HG02588 (cell line): ENCODE data around the gene TINCR.
"Not testable (repeated sequence)": the region's sequence is repeated elsewhere in the genome, so short reads cannot be mapped to it uniquely, and the experiment has no call there.

ENCODE experiments used
- ATAC-seq: cut with Tn5 transposase; IDR thresholded peaks from one replicate; pipeline ENCODE4 v1.9.1; 2021; ENCODE audit warnings: mild to moderate bottlenecking, moderate library complexity; ENCODE audit not compliant: unreplicated experiment

The TINCR gene

DNA sequence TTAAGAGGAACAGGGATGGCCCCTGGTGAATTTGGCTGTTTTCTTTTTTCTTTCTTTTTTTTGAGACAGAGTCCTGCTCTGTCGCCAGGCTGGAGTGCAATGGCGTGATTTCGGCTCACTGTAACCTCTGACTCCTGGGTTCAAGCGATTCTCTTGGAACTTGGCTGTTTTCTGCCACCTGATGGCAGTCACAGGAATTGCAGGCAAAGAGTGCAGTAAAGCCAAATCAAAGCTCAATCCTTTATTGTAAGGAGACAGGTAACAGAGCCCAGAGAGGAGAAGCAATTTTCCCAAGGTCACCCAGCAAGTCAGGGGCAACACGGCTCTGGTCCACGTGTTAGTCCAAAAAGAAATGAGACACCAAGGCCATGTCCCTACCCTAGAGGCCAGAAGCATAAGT, 6.2 kb downstream of the TINCR start:
- no peak for ATAC-seq

DNA sequence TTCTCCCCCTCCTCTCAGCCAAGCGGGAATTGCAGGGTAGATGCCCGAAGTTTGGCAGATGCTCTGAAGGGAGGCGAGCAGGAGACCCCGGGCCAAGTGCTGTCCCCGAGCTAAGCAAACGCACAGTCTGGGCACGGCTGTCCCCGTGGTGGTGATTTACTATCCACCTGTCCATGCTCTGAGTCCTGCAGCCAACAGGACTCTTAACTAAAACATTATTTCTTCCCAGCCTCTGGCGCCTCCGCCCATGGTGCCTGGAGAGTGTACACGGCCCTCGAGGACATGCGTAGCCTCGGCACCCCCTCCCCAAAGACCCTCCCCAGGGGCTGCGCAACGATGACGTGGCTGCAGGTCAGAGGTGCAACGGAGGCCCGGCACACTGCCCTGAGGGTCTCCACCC, 7.6 kb downstream of the TINCR start:
- ATAC-seq: no peak

DNA sequence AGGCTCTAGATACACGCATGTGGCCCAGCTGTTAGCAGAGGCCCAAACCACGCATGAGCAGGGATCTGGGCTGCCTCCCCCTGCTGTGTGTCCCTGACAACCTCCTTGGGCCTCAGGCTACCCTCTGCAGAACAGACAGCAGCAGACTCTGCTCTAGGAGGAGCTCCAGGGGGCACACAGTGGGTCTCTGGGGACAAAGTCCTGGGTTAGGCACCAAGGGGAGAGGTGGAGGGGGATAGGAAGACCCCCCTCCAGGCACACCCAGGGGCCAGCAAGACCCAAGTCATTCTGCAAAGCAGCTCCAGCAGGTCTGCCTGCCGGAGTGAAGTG, 8.0 kb downstream of the TINCR start:
- ATAC-seq: no peak

DNA sequence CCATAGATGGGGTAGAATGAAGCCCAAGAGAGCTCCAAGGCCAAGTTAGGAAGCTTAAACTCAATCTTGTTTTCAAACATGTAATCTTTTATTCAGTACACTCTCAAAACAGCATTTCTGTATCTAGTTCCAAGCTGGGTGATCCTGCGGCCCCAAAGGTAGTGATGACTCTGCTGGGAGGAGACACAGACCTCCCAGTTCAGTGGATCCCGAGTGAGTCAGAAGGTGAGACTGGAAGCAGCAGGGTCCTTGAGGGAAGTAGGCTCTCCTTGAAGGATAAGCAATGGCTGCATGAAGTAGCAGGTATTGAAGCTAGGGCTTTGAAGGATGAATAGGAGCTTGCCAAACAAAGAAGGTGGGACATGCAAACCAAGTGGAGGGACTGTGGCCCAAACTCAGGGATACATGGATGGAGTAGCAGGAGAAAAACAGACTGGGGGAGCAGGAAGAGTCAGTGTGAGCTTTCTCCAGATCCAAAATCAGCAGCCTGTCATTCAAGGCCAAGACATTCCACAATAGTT, 9.6 kb downstream of the TINCR start:
- no peak for ATAC-seq

DNA sequence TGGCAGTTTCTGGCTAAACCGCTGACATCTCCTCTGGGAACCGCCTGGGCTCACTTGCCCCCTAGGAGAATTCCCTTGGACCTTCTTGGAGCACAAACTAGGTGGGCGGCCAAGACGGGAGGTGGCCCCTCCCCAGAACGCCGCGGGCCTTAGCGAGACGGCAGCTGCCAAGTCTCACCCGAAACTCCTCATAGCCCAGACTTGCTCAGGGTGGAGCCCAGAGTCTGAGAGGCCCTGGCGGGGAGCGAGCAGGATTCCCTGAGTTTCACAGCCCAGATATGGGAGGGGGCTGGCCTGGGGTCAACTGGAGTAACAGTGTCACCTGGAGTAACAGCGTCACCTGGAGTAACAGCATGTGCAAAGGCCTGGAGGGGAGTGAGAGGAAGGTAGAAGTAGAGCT, 10.1 kb downstream of the TINCR start:
- no peak for ATAC-seq

DNA sequence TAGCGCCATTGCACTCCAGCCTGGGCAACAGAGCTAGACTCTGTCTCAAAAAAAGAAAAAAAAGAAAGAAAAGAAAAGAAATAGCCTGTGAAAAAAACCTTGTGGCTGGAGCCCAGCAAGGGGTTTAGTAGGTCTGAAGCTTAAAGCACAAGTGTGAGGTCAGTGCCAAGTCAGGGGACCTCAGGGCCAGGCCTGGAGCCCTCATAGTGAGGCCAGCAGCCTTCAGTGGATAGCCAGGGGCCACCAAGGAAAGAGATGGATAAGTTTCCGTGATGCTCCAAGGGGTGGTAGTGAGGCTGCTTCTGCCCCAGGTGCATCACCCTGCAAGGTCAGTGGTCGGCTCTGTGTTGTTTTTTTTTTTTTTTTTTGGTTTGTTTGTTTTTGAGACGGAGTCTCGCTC, 12.9 kb downstream of the TINCR start:
- ATAC-seq: no peak

DNA sequence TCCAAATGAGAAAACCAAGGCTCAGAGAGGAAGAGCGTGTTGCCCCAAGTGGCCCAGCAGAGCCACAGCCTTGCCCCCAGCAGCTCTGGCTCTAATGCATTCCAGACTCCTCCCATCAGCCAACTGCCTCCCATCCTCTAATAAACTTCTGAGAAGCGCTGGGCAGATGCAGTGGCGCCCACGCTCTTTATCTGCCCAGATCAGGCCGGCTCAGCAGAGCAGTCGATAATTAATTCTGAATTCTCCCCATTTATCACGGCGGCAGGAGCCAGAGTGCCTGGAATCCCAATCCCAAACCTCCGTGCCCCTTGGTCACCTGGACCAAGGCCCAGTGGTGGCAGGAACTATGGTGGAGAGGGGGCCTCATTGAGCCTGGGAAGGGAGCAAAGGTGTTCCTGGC, 13.9 kb downstream of the TINCR start:
- no peak for ATAC-seq

DNA sequence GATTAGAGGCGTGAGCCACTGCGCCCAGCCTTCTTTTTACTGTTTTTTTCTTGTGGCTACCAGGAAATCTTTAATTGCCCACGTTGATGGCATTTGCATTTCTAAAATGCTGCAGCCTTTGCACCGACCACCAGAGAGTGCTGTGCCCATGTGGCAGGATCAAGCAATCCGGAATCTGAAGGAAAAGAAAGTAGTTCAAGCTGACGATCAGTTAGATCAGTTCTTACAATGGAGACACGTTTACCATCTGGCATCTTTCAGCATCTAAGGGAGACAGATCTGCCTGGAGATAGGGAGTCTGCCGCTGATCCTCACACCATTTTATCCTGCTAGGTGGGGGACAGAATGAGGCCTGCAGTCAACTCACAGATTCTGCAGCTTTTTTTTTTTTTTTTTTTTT, 19.9 kb downstream of the TINCR start:
- ATAC-seq: no peak

DNA sequence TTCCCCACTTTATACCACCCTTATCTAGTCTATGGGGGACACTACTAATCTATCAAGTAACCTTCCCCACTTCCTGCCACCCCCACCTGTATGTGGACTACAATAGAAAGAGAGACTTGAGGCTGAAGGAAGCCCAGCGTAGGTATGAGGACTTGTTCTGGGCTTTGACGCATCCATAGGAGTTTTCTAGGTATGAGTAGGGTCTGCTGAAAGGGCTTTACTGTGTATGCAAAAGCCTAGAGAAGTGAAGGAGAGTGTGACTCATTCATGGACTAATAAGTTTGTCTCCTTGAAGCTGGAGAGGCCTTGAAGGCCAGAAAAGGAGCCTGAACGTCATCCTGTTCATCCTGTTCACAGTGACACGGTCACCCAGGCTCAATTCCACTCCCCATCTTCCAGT, 21.8 kb downstream of the TINCR start:
- no peak for ATAC-seq

DNA sequence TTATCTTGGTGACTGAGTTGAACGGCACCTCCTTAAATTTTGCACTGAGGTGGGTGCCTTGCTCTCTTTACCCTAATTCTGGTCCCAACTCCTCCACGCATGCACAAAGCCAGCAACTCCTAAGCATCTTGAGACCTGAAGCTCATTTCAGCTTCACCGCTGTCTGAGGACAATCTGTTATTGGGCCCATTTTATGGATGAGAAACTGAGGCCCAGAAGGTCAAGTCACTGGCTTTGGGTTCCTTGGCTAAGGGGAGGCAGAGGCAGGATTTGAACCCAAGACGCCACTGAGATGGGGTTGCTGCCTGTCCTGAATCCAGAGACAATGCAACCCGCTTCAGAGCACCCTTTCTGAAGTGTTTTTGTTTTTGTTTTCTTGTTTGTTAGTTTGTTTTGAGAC, 22.7 kb downstream of the TINCR start:
- no peak for ATAC-seq

DNA sequence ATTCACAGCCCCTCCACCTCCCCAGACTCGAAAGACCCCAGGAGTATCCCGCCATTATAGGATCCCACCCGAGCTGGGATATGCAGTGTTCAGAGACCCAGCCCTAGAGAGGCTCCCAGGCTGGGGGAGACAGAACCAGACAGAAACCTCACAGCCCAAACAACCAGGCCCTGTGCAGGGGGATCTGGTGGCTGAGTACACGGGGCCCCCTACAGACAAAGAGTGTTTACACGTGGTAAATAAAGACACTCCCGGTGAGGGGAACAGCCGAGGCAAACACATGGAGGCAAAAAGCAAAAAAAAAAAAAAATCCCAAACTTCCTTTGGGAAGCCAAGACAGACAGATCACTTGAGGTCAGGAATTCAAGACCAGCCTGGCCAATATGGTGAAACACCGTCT, 25.1 kb downstream of the TINCR start:
- ATAC-seq: no peak

DNA sequence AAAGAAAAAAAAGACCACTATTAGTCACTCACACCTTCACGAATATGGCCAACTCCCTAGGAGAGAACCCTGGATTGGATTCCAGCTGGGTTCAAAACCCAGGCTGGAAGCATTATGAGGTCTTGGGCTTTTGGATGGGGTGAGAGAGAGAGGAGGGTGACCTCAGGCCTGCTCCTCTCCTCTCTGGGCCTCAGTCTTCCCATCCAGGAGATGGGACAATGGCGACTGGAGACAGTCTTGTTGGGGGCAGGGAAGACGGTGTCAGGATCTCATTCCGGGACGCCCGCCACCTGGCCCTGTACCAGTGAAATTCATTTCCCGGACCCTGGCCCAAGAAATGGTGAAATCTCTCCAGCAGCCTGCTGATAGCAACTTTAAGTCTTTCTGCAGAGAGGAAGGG, 26.3 kb downstream of the TINCR start:
- ATAC-seq: no peak

DNA sequence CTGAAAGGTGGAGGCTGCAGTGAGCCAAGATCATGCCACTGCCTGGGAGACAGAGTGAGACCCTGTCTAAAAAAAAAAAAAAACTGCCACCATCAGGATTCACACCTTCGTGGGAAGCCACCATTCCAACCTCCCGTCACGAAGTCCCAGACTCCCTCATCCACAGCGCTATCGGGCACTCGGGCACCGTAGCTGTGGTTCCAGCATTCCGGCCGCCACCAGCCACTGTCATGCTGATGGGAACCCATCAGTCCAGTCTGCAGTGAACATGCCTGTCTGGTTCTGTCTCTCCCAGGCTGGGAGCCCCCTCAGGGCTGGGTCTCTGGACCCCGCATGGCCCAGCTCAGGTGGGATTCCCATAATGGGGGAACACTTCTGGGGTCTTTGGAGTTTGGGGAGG, 27.5 kb downstream of the TINCR start:
- no peak for ATAC-seq

DNA sequence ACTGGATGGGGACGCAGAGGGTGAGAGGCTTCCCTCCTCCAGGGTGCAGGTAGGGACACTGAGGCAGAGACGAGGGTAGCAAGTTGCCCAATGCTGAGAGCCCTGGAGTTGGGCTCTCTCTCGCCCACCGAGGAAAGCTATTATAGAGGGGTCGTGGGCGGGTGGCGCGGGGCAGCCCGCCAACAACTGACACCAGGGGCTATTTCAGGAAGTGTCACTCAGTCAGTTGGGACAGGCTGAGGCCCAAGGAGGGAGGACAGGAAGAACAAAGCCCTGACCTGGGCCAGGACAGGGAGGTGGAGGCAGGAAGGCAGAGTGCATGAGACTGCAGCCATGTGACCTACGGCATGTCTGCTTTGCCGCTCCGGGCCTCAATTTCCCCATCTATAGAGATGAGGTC, 29.9 kb downstream of the TINCR start:
- ATAC-seq: no peak

DNA sequence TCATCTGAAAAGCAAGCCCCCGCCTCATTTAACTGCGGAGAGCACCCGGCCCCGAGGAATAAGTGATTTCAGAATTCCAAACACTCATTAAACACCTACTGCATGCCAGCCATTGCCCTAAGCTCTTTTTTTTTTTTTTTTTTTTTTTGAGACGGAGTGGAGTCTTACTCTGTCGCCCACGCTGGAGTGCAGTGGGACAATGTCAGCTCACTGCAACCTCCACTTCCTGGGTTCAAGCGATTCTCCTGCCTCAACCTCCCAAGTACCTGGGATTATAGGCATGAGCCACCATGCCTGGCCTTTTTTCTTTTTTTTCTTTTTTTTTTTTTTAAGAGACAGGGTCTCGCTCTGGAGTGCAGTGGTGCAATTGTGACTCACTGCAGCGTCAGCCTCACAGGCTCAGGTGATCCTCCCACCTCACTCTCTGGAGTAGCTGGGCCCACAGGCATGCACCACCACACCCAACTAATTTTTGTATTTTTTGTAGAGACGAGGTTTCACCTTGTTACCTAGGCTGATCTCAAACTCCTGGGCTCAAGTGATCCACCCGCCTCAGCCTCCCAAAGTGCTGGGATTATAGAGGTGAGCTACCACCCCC, 30.7 kb downstream of the TINCR start:
- not testable (repeated sequence) for ATAC-seq

DNA sequence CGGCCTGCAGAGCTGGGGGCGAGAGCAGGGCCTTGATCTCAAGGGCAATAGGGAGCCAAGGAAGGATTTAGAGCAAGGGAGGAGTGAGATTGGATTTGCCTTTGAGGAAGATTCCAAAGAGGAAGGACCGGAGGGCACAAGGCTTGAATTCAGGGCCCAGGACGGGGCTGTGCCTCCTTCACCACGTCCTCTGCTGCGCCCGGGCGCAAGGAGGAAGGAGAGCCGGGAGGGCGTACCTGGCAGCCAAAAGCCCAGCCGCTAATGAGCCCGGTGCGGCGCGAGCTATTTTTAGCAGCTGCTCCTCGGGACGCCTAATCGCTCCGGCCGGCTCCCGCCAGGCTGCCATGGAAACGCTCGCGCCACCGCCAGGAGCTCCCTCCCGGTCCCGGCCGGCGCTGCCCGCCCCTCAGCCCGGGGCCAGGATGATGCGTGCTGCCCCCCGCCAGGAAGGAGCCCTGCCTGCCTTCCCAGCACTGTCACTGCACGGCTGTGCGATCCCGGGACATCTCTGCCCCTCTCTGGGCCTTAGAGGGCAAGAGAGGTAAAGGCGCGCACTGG, 31.3 kb downstream of the TINCR start:
- ATAC-seq: no peak

DNA sequence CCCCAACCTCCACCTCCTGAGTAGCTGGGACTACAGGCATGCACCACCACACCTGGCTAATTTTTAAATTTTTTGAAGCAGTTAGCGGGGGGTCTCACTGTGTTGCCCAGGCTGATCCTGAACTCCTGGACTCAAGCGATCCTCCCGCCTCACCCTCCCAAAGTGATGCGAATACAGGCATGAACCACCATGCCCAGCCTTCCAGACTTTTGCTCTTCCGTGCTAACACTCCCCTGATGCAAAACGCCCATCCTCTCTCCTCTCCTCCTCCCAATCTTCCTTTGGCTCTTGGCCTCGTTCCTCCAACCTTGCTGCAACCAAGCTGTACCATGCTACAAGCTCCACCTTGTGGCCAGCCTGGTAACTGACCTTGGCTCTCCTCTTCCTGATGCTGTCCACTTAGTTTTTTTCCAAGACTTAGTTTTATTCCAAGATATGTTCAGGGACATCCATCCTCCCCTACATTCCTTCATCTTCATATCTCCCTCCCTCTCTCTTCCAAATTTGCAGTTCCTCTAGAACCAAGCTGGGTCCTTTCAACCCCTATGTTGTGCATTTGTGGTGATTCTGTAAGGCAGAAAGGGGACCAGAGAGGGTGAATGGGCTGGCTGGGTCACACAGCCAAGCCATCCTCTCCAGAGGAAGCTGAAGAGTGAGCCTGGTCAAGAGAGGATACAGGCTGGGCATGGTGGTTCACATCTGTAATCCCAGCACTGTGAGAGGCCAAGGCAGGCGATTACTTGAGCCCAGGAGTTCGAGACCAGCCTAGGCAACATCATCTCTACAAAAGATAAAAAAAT, 32.8 kb downstream of the TINCR start:
- no peak for ATAC-seq

DNA sequence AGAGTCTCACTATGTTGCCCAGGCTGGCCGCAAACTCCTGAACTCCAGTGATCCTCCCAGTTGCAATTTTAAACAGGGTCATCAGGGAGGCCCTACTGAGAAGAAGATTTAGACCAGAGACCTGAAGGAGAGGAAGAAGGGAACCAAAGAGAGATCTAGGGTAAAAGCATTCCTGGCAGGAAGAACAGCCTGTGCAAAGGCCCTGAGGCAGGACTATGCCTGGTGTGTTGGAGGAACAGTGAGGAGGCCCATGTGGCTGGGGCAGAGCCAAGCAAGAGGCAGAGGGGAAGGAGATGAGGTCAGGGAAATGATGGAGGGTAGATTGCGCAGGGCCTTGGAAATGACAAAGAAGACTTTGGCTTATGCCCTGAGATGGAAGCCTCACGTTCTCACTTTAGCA, 34.5 kb downstream of the TINCR start:
- no peak for ATAC-seq

DNA sequence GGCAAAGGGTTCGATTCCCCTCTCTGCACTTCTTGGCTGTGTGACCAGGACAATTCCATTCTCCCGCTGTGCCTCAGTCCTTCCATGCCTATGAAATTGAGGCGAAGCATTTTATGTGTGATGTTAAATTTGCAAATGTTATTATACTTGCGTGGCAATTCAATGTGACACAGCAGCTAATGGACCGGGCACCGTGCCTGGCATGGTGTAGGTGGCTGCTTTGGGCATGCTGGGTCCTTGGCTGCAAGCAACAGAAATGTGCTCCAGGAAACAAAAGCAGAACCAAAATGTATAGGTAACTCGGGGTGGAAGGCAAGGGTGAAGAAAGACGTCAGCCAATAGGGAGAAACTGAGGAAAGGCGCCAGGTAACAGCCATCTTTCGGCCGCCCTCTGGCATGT, 37.1 kb downstream of the TINCR start:
- no peak for ATAC-seq

DNA sequence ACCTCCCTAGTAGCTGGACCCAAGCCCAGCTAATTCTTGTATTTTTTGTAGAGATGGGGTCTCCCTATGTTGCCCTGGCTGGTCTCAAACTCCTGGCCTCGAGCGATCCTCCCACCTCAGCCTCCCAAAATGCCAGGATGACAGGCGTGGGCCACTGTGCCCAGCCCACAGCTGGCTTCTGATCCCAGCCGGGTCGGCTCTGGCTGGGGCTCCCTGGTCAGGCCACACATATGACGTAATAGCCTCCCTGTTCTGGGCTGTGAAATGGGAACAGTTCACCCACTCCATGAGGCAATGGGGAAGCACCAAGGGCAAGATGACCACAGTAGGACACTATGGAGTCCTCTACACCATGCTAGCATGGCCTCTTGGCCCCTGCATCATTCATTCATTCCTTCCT, 41.1 kb downstream of the TINCR start:
- ATAC-seq: no peak

DNA sequence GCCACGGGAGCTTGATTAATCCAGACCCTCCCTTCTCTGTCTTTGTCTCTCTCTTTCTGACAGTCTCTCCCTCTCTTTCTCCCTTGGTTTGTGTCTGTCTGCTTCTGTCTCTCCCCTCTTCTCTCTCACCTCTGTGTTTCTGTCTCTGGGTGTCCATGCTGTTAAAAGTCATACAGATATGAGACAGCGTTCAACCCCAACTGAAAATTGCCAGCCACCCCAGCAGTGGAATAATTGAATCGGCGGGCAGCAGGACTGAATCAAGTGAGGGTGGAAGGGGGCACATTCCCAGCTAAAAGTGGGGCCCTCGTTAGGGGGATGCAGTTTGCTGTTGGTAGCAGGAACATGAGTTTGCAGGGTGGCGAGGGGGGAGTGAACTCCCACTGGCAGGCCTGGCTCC, 43.7 kb downstream of the TINCR start:
- ATAC-seq: no peak

DNA sequence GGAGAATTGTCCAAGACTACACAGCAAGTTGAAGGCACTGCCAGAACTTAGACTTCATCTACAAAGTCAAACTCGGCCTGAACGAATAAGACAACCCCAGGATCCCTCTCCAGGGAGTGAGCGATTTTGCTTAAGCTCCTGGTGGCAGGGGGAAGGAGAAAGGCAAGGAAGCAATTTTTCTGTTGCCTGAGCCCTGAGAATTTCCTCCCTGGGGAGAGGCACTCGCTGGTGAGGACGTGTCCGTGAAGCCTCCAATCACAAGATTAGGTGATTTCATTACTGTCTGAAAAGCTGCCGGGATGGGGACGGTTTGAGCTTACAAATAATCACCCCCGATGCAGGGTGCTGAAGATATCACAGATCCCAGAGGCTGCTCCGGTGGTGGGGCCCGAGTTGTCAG, 45.6 kb downstream of the TINCR start:
- no peak for ATAC-seq

DNA sequence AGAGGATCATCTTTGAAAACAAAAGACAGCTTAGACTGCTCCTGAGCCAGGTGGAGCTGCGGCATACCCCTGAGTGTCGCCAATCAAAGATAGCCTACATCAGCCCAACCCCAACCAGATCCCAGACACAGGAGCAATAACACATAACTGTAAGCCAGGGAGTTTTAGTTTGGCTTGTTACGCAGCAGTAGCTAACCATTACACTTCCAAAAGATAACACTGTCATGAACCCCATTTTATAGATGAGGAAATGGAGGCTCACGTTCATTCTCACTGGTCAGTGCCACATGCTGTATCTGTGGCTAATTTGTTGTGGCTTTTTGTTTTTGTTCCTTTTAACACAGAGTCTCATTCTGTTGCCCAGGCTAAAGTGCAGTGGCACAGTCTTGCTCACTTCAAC, 47.3 kb downstream of the TINCR start:
- ATAC-seq: no peak
